Measurements from ENCODE around the gene ACTR3. TPM values are rescaled to one million over a fixed set of nuclear protein-coding genes. Genes with fewer than 3 reads are reported as not detected.

The ACTR3 gene
- 100 to 1,000 TPM; 507 to 519 TPM for total RNA-seq

GRCh38 chr2:113889471-113890252 lies at the start of gene ACTR3:
Gene ACTR3 (plus strand): TSS chr2:113890089. CDS start chr2:113890280, 191 bp downstream.

Other genes starting within 250 kb of the ACTR3 start
- gene SLC35F5, start 133.4 kb upstream of the ACTR3 start, total RNA-seq: 10 to 100 TPM; 15.2 to 17.4 TPM